SK-N-SH (cell line): ENCODE results near the gene OSBPL2.

Experiments
- CTCF ChIP-seq: fragments of 200-600 bp; sonication (generic); IDR thresholded peaks from 2 replicates; pipeline ENCODE4 v1.6.1; 2017; ENCODE audit warnings: antibody characterized with exemption, mild to moderate bottlenecking, moderate library complexity
- FOXM1 ChIP-seq: IDR thresholded peaks from 2 replicates; pipeline ENCODE4 v1.4.0; 2012; ENCODE audit warnings: low read depth, mild to moderate bottlenecking
- GABPA ChIP-seq: IDR thresholded peaks from 2 replicates; pipeline ENCODE4 v1.4.0; 2012; ENCODE audit warnings: low read depth, mild to moderate bottlenecking

DNA sequence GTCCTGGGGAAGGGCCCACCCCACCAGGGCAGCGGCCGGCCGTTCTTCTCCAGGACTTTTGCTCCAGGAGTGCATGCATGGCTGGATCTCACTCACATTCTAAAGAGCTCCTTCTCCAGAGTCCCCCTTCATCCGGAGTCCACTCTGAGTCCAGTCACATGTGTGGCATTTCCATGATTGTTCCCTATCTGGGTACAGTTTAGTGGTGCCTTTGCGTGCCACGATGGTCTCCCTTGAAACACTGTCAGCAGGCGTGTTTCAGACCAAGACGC, 20.9 kb downstream of the OSBPL2 start:
- TF ChIP-seq CTCF: no peak
- no peak for TF ChIP-seq GABPA
- TF ChIP-seq FOXM1: no peak
